ENCODE data around the gene RITA1. TPM values are rescaled to one million over a fixed set of nuclear protein-coding genes. Genes with fewer than 3 reads are reported as not detected.

RITA1 gene
- total RNA-seq, 1 donor from 2014 or later = 11.7 TPM

DNA sequence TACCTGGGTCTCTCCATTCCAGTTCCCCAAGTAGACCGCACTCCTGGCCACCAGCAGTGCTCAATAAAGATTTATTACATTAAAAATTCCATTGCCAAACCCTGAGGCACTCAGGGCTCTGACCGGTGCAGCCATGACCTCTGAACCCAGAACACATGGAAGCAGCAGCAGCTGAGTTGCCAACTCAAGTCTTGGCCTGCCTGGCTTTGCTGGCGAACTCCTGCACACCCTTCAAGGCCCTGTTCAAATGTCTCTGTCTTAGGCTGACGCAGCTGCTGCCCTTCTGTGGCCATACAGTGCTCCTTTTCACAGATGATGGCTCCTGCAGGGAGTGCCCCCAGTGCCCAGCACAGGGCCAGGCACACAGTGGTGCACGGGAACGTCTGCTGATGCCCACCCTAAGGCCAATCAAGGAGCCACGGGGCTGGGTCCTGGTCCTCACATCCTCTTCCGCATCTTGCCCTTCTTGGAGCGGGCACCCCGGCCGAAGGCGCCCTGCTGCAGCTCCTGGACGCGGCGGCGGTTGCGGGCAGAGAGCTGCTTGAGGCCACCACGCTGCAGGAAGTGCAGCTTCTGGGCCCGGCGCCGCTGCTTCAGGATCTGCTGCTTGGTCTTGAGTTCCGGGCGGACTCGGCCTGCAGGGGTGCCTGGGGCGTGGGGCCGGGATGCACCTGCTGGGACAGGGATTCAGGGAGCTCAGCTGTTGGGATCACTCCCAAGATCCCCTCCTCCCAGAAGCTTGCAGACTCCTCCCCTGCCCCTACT is 26.9 kb upstream of the RITA1 start:
- TF ChIP-seq, protein P1, sequence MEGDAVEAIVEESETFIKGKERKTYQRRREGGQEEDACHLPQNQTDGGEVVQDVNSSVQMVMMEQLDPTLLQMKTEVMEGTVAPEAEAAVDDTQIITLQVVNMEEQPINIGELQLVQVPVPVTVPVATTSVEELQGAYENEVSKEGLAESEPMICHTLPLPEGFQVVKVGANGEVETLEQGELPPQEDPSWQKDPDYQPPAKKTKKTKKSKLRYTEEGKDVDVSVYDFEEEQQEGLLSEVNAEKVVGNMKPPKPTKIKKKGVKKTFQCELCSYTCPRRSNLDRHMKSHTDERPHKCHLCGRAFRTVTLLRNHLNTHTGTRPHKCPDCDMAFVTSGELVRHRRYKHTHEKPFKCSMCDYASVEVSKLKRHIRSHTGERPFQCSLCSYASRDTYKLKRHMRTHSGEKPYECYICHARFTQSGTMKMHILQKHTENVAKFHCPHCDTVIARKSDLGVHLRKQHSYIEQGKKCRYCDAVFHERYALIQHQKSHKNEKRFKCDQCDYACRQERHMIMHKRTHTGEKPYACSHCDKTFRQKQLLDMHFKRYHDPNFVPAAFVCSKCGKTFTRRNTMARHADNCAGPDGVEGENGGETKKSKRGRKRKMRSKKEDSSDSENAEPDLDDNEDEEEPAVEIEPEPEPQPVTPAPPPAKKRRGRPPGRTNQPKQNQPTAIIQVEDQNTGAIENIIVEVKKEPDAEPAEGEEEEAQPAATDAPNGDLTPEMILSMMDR (IDR thresholded peaks at IDR 0.05; ENCODE audit: unreplicated experiment) = no peak
- Mint-ChIP-seq H3K36me3 (ENCODE audit: low read depth, unreplicated experiment) (peaks cover 19% of the 10 kb centered on the region), H3K4me1 (ENCODE audit: unreplicated experiment) (no peaks in the 10 kb centered on the region), H3K4me3 (ENCODE audit: unreplicated experiment) (no peak overlapping the region), H3K27me3 (ENCODE audit: unreplicated experiment) (peaks cover 6% of the 10 kb centered on the region), H3K27ac (ENCODE audit: unreplicated experiment) (no peak overlapping the region), H3K9me3 (ENCODE audit: unreplicated experiment) (no peaks in the 10 kb centered on the region)
- DNase-seq (ENCODE audit: low spot score) = no peak

DNA sequence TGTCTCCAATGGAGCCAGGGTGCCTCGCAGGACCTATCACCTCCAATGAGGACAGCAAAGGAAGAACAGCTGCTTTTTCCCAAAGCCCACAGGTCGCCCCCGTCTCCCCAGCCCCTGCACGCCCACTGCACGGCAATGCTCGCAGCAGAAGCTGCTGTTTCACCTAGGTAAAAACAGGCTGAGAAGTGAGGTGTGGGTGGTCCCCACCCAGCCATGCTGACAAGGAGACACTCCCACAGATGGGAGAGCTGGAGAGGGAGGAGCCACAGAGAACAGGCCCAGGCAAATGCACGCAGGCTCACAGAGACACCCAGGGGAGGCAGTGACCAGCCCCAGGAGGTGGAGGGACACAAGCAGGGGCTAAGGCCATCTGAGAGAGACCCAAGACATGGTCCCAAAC is 25.6 kb upstream of the RITA1 start:
- no peaks in the 10 kb centered on the region for H3K4me1 Mint-ChIP-seq (ENCODE audit: unreplicated experiment)

DNA sequence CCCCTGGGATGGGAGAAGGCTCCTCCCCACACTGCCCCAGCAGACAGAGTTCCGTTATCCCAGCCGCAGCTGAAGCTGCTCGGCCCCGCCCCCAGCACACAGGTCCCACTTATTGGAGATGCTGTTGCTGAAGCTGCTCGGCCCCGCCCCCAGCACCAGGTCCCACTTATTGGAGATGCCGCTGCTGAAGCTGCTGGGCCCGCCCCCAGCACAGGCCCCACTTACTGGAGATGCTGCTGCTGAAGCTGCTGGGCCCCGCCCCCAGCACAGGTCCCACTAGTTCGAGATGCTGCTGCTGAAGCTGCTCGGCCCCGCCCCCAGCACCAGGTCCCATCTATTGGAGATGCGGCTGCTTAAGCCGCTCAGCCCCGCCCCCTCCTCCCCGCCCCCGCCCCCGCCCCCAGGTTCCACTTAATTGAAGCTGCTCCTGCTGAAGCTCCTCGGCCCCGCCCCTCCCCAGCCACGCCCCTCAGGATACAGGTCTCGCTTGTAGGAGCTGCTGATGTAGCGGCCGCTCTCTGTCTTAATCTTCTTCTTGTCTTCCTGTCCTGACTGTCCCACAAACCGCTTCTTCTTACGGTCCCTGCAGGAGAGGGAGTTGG is 24.0 kb upstream of the RITA1 start:
- Mint-ChIP-seq H3K36me3 (ENCODE audit: low read depth, unreplicated experiment) (peaks cover 22% of the 10 kb centered on the region), H3K4me3 (ENCODE audit: unreplicated experiment) (peak overlapping the region; percentile 2), H3K9me3 (ENCODE audit: unreplicated experiment) (no peaks in the 10 kb centered on the region), H3K27ac (ENCODE audit: unreplicated experiment) (no peak overlapping the region), H3K27me3 (ENCODE audit: unreplicated experiment) (peaks cover 4% of the 10 kb centered on the region), H3K4me1 (ENCODE audit: unreplicated experiment) (no peaks in the 10 kb centered on the region)
- TF ChIP-seq, protein P1 (IDR thresholded peaks at IDR 0.05; ENCODE audit: unreplicated experiment) = no peak
- DNase-seq (ENCODE audit: low spot score) = peak; percentile 58

More for the DNA sequence above, 25.6 kb upstream of the RITA1 start:
- TF ChIP-seq, protein P1 (IDR thresholded peaks at IDR 0.05; ENCODE audit: unreplicated experiment) = no peak
- H3K4me3 Mint-ChIP-seq (ENCODE audit: unreplicated experiment) = no peak overlapping the region
- H3K9me3 Mint-ChIP-seq (ENCODE audit: unreplicated experiment) = no peaks in the 10 kb centered on the region
- H3K27ac Mint-ChIP-seq (ENCODE audit: unreplicated experiment) = no peak overlapping the region
- H3K36me3 Mint-ChIP-seq (ENCODE audit: low read depth, unreplicated experiment) = peaks cover 19% of the 10 kb centered on the region
- DNase-seq (ENCODE audit: low spot score) = no peak
- peaks cover 3% of the 10 kb centered on the region for H3K27me3 Mint-ChIP-seq (ENCODE audit: unreplicated experiment)

DNA sequence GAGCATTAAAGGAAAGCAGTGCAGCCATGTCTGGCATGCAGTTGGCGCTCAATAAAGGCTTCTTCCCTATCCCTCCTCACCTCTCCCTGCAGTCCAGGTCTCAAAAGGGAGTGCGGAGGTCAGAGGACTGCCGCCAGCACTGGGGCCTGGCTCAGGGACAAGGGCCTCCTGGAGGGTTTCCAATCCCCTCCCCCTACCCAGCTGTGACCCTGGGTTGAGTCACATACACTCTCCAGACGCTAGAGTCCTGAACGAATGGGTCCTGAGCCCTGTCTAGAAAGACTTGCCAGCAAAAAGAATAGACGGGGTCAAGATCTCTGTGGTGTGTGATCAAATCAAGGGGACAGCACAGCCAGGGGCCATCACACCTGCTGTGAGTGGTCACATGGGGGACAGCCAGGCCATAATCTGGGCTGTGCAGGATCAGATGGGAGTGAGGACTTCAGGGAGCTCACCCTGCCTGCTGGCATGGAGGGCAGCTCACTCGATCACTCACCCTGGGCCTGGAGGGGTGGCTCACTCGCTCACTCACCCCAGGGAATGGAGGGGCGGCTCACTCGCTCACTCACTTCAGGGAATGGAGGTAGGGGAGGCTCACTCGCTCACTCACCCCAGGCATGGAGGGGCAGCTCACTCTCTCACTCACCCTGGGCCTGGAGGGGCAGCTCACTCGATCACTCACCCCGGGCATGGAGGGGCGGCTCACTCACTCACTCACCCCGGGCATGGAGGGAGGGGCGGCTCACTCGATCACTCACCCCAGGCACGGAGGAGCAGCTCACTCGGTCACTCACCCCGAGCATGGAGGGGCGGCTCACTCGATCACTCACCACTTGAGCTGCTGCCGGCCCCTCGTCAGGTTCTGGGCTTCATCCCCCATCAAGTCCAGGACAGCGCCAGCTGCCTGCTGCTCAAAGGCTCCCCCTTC is 23.2 kb upstream of the RITA1 start:
- H3K27ac Mint-ChIP-seq (ENCODE audit: unreplicated experiment) = no peak overlapping the region
- peaks cover 16% of the 10 kb centered on the region for H3K36me3 Mint-ChIP-seq (ENCODE audit: low read depth, unreplicated experiment)
- TF ChIP-seq, protein P1 (IDR thresholded peaks at IDR 0.05; ENCODE audit: unreplicated experiment) = no peak
- H3K27me3 Mint-ChIP-seq (ENCODE audit: unreplicated experiment) = peaks cover 4% of the 10 kb centered on the region
- no peaks in the 10 kb centered on the region for H3K9me3 Mint-ChIP-seq (ENCODE audit: unreplicated experiment)
- no peak for DNase-seq (ENCODE audit: low spot score)
- no peaks in the 10 kb centered on the region for H3K4me1 Mint-ChIP-seq (ENCODE audit: unreplicated experiment)
- peak overlapping the region; percentile 59 for H3K4me3 Mint-ChIP-seq (ENCODE audit: unreplicated experiment)

Measured in endothelial cell (in vitro differentiated cells).